Melanocyte of skin (primary cell): Measurements from ENCODE around the gene S100A5. TPM values are rescaled to one million over a fixed set of nuclear protein-coding genes. Genes with fewer than 3 reads are reported as not detected.

Experiments
- total RNA-seq, 2 donors: library from RNA; depleted of rRNA; stranded (reverse); fragments of >200 nt; gene quantifications; 2 replicates each; pipeline ENCODE4 v1.2.3, GENCODE V29; 2012

S100A5 gene
- not detected for total RNA-seq

GRCh38 chr1:153540394-153541361 is at the start of gene S100A5:
Gene S100A5 (minus strand): TSS chr1:153540934. CDS start chr1:153540191, 743 bp downstream.

GRCh38 chr1:153565529-153566374 is 25.0 kb upstream of the S100A5 start, which contains the start of gene S100A2:
Gene S100A2 (minus strand): TSS chr1:153565844. CDS start chr1:153563877, 1,967 bp downstream.

GRCh38 chr1:153548722-153549688 is 8.3 kb upstream of the S100A5 start, which contains the start of gene S100A3:
Gene S100A3 (minus strand): TSS chr1:153549258. CDS start chr1:153548485, 773 bp downstream.

GRCh38 chr1:153545067-153546055 is 4.6 kb upstream of the S100A5 start, which contains the start of gene S100A4:
Gene S100A4 (minus strand): TSS chr1:153545806. CDS start chr1:153544794, 1,012 bp downstream.

GRCh38 chr1:153535242-153536011 is 5.3 kb downstream of the S100A5 start, which contains the start of gene S100A6:
Gene S100A6 (minus strand): TSS chr1:153535991. CDS start chr1:153535339, 652 bp downstream.

Other genes with a start within 250 kb of the S100A5 start
- gene PGLYRP3, start 228.0 kb downstream of the S100A5 start, total RNA-seq = not detected
- gene PGLYRP4, start 192.1 kb downstream of the S100A5 start, total RNA-seq = not detected
- gene S100A9, start 183.1 kb downstream of the S100A5 start, total RNA-seq = not detected
- gene S100A12, start 165.3 kb downstream of the S100A5 start, total RNA-seq = 1 to 10 TPM in 1 of 2 donors, not detected in 1; 1.0 TPM
- gene S100A8, start 149.9 kb downstream of the S100A5 start, total RNA-seq = not detected
- gene S100A7A, start 124.4 kb downstream of the S100A5 start, total RNA-seq = not detected
- gene S100A7, start 80.3 kb downstream of the S100A5 start, total RNA-seq = not detected
- 100 to 1,000 TPM; 336 to 430 TPM for gene S100A6, start 4.9 kb downstream of the S100A5 start, total RNA-seq
- gene S100A4, start 4.9 kb upstream of the S100A5 start, total RNA-seq = 1 to 10 TPM in 1 of 2 donors, under 1 TPM in 1; 0.67 to 1.7 TPM
- gene S100A3, start 8.3 kb upstream of the S100A5 start, total RNA-seq = 1 to 10 TPM in 1 of 2 donors, not detected in 1; 1.3 TPM
- gene S100A2, start 24.9 kb upstream of the S100A5 start, total RNA-seq = 1 to 10 TPM in 1 of 2 donors, under 1 TPM in 1; 0.34 to 1.3 TPM
- 10 to 100 TPM; 13.1 to 34.3 TPM for gene S100A16, start 72.2 kb upstream of the S100A5 start, total RNA-seq
- not detected for gene S100A14, start 75.4 kb upstream of the S100A5 start, total RNA-seq
- gene S100A13, start 86.6 kb upstream of the S100A5 start, total RNA-seq = 10 to 100 TPM; 42.7 to 63.3 TPM
- gene S100A1, start 87.5 kb upstream of the S100A5 start, total RNA-seq = 1 to 10 TPM; 1.7 to 4.1 TPM
- gene CHTOP, start 93.1 kb upstream of the S100A5 start, total RNA-seq = 10 to 100 TPM; 27.2 to 37.0 TPM
- 10 to 100 TPM; 46.8 to 53.6 TPM for gene SNAPIN, start 117.8 kb upstream of the S100A5 start, total RNA-seq
- gene ILF2, start 130.1 kb upstream of the S100A5 start, total RNA-seq = 100 to 1,000 TPM; 137 to 213 TPM
- gene NPR1, start 137.8 kb upstream of the S100A5 start, total RNA-seq = under 1 TPM; under 0.01 TPM
- 10 to 100 TPM; 41.0 to 44.0 TPM for gene INTS3, start 187.1 kb upstream of the S100A5 start, total RNA-seq
- 10 to 100 TPM; 27.2 to 59.3 TPM for gene SLC27A3, start 234.5 kb upstream of the S100A5 start, total RNA-seq